ENCODE data around the gene GLRX. TPM values are rescaled to one million over a fixed set of nuclear protein-coding genes. Genes with fewer than 3 reads are reported as not detected.
A peak's percentile ranks its signal among the peaks of the same experiment; 100 is the strongest.

Gene GLRX
- total RNA-seq, 1 donor from 2014 or later = 32.8 TPM

DNA sequence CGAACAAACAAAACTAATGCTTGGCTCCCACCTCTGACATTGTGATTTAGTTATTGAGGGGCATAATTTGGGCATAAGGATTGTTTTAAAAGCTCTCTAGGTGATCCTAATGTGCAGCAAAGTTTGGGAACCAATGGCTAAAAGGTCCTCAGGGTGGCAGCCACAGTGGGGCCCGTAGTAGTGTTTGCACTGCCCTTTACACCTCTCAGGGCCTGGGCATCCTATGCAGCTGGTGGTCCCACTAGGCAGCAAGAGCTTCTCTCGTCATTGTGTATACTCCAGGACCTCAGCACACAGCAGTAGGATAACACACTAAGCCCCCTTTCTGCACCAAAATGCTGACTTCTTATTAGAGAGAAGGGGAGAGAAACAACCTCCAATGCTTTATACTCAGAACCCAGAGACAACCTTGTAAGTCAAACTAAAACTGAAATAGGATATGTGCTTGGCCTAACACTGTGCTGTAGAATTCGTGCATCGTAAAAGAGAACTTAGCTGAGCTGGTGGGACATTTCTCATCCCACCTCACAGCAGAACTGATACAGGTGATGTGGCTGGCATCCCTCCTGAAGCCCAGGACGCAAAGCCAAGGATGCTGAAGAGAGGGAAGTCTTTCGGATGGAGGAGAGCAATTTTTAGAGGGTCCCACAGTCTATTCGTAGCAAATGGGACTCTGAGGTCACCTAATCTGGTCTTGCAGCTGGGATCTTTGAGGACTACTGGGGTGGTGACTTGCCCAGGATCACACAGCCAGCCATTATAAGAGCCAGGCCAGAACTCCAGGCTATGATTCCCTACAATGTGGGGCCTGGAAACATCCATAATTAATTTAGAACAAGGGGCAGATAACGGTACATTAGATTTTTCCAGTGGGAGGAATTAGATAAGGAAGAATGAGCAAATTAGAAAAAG lies 1.2 kb downstream of the GLRX start:
- H3K4me3 Mint-ChIP-seq (ENCODE audit: unreplicated experiment) = peak overlapping the region; percentile 95
- no peaks in the 10 kb centered on the region for H3K27me3 Mint-ChIP-seq (ENCODE audit: unreplicated experiment)
- H3K9me3 Mint-ChIP-seq (ENCODE audit: unreplicated experiment) = no peaks in the 10 kb centered on the region
- peak overlapping the region; percentile 94 for H3K27ac Mint-ChIP-seq (ENCODE audit: unreplicated experiment)
- TF ChIP-seq, protein P1, sequence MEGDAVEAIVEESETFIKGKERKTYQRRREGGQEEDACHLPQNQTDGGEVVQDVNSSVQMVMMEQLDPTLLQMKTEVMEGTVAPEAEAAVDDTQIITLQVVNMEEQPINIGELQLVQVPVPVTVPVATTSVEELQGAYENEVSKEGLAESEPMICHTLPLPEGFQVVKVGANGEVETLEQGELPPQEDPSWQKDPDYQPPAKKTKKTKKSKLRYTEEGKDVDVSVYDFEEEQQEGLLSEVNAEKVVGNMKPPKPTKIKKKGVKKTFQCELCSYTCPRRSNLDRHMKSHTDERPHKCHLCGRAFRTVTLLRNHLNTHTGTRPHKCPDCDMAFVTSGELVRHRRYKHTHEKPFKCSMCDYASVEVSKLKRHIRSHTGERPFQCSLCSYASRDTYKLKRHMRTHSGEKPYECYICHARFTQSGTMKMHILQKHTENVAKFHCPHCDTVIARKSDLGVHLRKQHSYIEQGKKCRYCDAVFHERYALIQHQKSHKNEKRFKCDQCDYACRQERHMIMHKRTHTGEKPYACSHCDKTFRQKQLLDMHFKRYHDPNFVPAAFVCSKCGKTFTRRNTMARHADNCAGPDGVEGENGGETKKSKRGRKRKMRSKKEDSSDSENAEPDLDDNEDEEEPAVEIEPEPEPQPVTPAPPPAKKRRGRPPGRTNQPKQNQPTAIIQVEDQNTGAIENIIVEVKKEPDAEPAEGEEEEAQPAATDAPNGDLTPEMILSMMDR (IDR thresholded peaks at IDR 0.05) = no peak
- H3K36me3 Mint-ChIP-seq (ENCODE audit: unreplicated experiment) = peaks cover 14% of the 10 kb centered on the region
- DNase-seq (ENCODE audit: extremely low spot score, unreplicated experiment) = no peak
- H3K4me1 Mint-ChIP-seq (ENCODE audit: unreplicated experiment) = peaks cover 64% of the 10 kb centered on the region

DNA sequence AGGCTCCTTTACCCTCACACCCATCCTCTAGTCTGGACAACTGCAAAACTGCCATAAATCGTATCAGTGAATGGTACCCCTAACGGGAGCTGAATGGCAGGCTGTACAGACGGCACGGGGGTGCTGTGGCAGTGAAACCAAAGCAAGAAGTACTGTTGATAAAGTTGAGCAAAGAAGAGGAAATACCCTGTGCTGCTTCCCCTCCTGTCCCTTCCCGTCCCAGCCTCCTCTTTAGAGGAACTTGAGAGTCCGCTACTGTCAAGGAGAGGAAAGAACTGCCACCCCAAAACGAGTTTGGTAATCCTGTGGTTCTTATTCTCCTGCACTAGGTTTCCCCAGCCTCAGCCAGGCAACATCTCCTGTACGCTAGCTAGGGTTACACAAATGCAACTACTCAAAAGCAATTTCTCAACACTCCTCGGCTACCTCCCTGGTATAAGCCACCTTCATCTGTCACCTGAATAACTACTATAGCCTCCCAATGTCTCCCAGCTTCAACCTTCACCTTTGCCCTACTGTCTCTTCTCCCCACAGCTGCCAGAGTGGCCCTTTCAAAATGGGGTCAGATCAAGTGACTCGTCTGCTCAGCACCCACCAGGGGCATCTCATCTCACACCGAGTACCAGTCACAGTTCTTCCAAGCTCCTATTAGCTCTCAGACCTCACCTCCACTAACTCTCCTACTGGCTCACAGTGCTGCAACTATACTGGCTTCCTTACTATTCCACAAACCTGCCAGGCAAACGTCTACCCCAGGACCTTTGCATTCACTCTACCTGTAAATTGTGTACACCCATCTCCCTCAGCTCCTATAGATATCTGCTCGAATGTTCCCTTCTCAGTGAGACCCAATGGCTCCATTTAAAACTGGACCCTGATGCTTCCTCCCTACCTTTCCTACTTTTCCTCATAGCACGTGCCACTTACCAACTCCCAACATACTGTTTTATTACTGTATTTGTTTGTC lies 4.1 kb downstream of the GLRX start:
- Mint-ChIP-seq H3K27me3 (ENCODE audit: unreplicated experiment) (no peaks in the 10 kb centered on the region), H3K36me3 (ENCODE audit: unreplicated experiment) (peaks cover 34% of the 10 kb centered on the region), H3K4me3 (ENCODE audit: unreplicated experiment) (no peak overlapping the region), H3K9me3 (ENCODE audit: unreplicated experiment) (no peaks in the 10 kb centered on the region), H3K4me1 (ENCODE audit: unreplicated experiment) (peaks cover 51% of the 10 kb centered on the region), H3K27ac (ENCODE audit: unreplicated experiment) (no peak overlapping the region)
- DNase-seq (ENCODE audit: extremely low spot score, unreplicated experiment) = no peak
- TF ChIP-seq, protein P1 (IDR thresholded peaks at IDR 0.05) = no peak

DNA sequence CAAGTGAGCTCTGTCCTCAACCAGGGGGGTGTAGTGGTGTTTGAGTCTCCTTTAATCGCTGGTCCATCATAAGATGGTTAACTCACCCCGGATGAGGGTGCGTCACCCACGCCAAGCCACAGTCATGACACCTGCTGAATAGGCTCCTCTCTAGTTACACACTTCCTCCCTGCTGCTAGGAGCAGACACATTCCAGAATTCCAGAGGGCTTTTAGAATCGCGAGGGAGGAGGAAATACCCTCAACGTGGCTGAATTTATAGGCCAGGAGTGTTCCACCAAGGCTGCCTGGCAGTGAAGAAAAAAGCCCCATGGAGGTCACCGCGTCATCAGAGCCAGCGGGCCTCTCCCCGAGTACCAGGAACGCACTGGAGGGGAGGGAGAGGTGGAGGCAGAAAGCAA lies 5.1 kb downstream of the GLRX start:
- TF ChIP-seq, protein P1 (IDR thresholded peaks at IDR 0.05) = no peak
- no peak for DNase-seq (ENCODE audit: extremely low spot score, unreplicated experiment)
- no peak overlapping the region for H3K4me3 Mint-ChIP-seq (ENCODE audit: unreplicated experiment)
- peaks cover 39% of the 10 kb centered on the region for H3K36me3 Mint-ChIP-seq (ENCODE audit: unreplicated experiment)
- peak overlapping the region; percentile 48 for H3K27ac Mint-ChIP-seq (ENCODE audit: unreplicated experiment)
- no peaks in the 10 kb centered on the region for H3K9me3 Mint-ChIP-seq (ENCODE audit: unreplicated experiment)
- no peaks in the 10 kb centered on the region for H3K27me3 Mint-ChIP-seq (ENCODE audit: unreplicated experiment)
- H3K4me1 Mint-ChIP-seq (ENCODE audit: unreplicated experiment) = peaks cover 42% of the 10 kb centered on the region

DNA sequence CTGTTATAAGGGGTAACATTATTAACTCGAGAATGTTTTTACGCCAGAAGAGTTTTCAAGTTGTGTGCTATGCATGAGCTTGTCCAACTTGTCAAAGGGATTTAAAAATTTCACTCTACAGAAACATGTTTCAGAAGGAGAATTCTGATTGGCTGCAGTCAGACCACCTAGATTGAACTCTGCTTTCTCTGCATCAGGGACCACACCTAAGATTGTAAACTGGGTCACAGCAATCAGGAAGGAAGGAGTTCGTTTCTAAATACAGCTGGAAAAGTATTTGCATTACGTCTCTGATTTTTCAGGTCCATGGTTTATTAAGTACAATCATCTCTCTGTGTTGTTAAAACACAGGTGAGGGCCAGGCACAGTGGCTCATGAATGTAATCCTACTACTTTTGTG lies 5.8 kb downstream of the GLRX start:
- Mint-ChIP-seq H3K4me1 (ENCODE audit: unreplicated experiment) (peaks cover 40% of the 10 kb centered on the region), H3K27ac (ENCODE audit: unreplicated experiment) (no peak overlapping the region), H3K27me3 (ENCODE audit: unreplicated experiment) (no peaks in the 10 kb centered on the region), H3K4me3 (ENCODE audit: unreplicated experiment) (no peak overlapping the region), H3K9me3 (ENCODE audit: unreplicated experiment) (no peaks in the 10 kb centered on the region), H3K36me3 (ENCODE audit: unreplicated experiment) (peaks cover 45% of the 10 kb centered on the region)
- DNase-seq (ENCODE audit: extremely low spot score, unreplicated experiment) = no peak
- TF ChIP-seq, protein P1 (IDR thresholded peaks at IDR 0.05) = no peak

Data from osteocyte (in vitro differentiated cells).